Lung (tissue), 12 donors: ENCODE results near the gene CD79A. TPM values are rescaled to one million over a fixed set of nuclear protein-coding genes. Genes with fewer than 3 reads are reported as not detected.

Experiments used
- ATAC-seq: fragments of 200-7000 bp; cut with Tn5 transposase; one replicate; pipeline ENCODE4 v1.9.1; 2020; ENCODE audit warnings: moderate number of reproducible peaks; ENCODE audit not compliant: insufficient read depth, low FRiP score
- DNase-seq, 3 donors: peaks; one replicate each; pipeline ENCODE4 v3.0.0-alpha.2; 2013 to 2017
- H3K27ac ChIP-seq, 2 donors: one replicate each; pipeline ENCODE4 v1.5.1; 2013; ENCODE audit warnings: mild to moderate bottlenecking in 2 of 2, moderate library complexity in 2 of 2, control low read depth in 1 of 2, inconsistent platforms in 1 of 2, low read depth in 1 of 2, low read length in 1 of 2
- H3K27me3 ChIP-seq, 3 donors: one replicate each; pipeline ENCODE4 v1.5.1; 2013; ENCODE audit warnings: low read length in 2 of 3; ENCODE audit not compliant: control insufficient read depth in 3 of 3, insufficient read depth in 3 of 3
- H3K36me3 ChIP-seq, 4 donors: one replicate each; pipeline ENCODE4 v1.5.1; 2013; ENCODE audit warnings: low read length in 4 of 4, mild to moderate bottlenecking in 1 of 4, moderate library complexity in 1 of 4; ENCODE audit not compliant: control insufficient read depth in 4 of 4, insufficient read depth in 4 of 4
- H3K4me1 ChIP-seq, 5 donors: one replicate each; pipeline ENCODE4 v1.5.1; 2013; ENCODE audit warnings: low read length in 5 of 5, mild to moderate bottlenecking in 2 of 5, moderate library complexity in 1 of 5; ENCODE audit not compliant: control insufficient read depth in 5 of 5, insufficient read depth in 5 of 5
- H3K4me3 ChIP-seq: one replicate; pipeline ENCODE4 v1.5.1; 2013; ENCODE audit warnings: mild to moderate bottlenecking, control low read depth, moderate library complexity
- H3K9ac ChIP-seq, 2 donors: one replicate each; pipeline ENCODE4 v1.5.1; 2013; ENCODE audit warnings: low read length in 2 of 2, control low read depth in 1 of 2; ENCODE audit not compliant: insufficient read depth in 1 of 2
- H3K9me3 ChIP-seq, 4 donors: one replicate each; pipeline ENCODE4 v1.5.1; 2013; ENCODE audit warnings: low read length in 3 of 4, mild to moderate bottlenecking in 1 of 4, moderate library complexity in 1 of 4; ENCODE audit not compliant: control insufficient read depth in 4 of 4, insufficient read depth in 3 of 4
- CTCF ChIP-seq: IDR thresholded peaks from 2 replicates; pipeline ENCODE4 v1.5.1; 2012; ENCODE audit warnings: mild to moderate bottlenecking; ENCODE audit errors: control extremely low read depth, extremely low read depth
- WGBS, 2 donors: extraction: QIAGEN DNeasy Blood & Tissue Kit; methylation state at CpG; one replicate each; pipeline ENCODE4 v1.1.7; 2013; 5-methylcytosine and 5-hydroxymethylcytosine counted together
- polyA plus RNA-seq, 2 donors: library from polyadenylated mRNA; stranded (reverse); fragments of 200-250 nt; gene quantifications; one replicate each; pipeline ENCODE4 v1.2.1, GENCODE V29; 2013
- total RNA-seq, 2 donors: library from RNA; depleted of rRNA in 1 of 2; stranded (reverse); fragments of >200 nt in 1 of 2; gene quantifications; one replicate each; pipeline ENCODE4 v1.2.1, GENCODE V29; 2014 to 2021
- donor health status: control.
- donor health status: control.
- donor health status: Bipolar disorder and iron deficiency.
- donor health status: healthy.
- donor health status: DM: yes; HTN: yes; CAD: no.

Gene CD79A
- total and polyA plus RNA-seq, 4 donors: 1.4 to 14.8 (median 5.9) TPM

GRCh38 chr19:41861116-41861768, 15.8 kb upstream of the CD79A start:
- peak overlapping the region; percentile 91 for H3K4me3 ChIP-seq
- 30 to 37% methylated on average over 9 of the region's 9 CpGs for WGBS, 2 donors
- no peak for TF ChIP-seq CTCF
- ATAC-seq (no peak), DNase-seq (no peak)
- peak overlapping the region; percentile 10 to 86 for H3K27ac ChIP-seq
- peaks cover 8 to 20% (median 12%) of the 10 kb centered on the region in 5 donors for H3K4me1 ChIP-seq
- H3K9me3 ChIP-seq: no peaks in the 10 kb centered on the region
- H3K9ac ChIP-seq: peak overlapping the region; percentile 90 to 93
- no peaks in the 10 kb centered on the region for H3K27me3 ChIP-seq
- H3K36me3 ChIP-seq: peaks cover 18 to 38% (median 31%) of the 10 kb centered on the region in 4 donors

GRCh38 chr19:41861846-41862245, 15.2 kb upstream of the CD79A start:
- Histone ChIP-seq H3K27me3 (no peaks in the 10 kb centered on the region), H3K4me3 (no peak overlapping the region), H3K9ac (peak overlapping the region in 1 of 2 donors; percentile 93), H3K4me1 (peaks cover 8 to 20% (median 12%) of the 10 kb centered on the region in 5 donors), H3K9me3 (no peaks in the 10 kb centered on the region), H3K27ac (no peak overlapping the region), H3K36me3 (peaks cover 18 to 38% (median 31%) of the 10 kb centered on the region in 4 donors)
- DNase-seq: no peak
- ATAC-seq: no peak
- no peak for TF ChIP-seq CTCF
- 70 to 87% methylated on average over 9 of the region's 9 CpGs for WGBS, 2 donors

- H3K9ac ChIP-seq: no peak overlapping the region
- no peak overlapping the region for H3K4me3 ChIP-seq
- H3K4me1 ChIP-seq: peaks cover 8 to 20% (median 12%) of the 10 kb centered on the region in 5 donors
- H3K27me3 ChIP-seq: no peaks in the 10 kb centered on the region
- H3K36me3 ChIP-seq: peaks cover 18 to 38% (median 31%) of the 10 kb centered on the region in 4 donors
- TF ChIP-seq CTCF: no peak
- no peak overlapping the region for H3K27ac ChIP-seq
- no peak for ATAC-seq
- no peak for DNase-seq
- WGBS, 2 donors: 69 to 77% methylated on average over 2 of the region's 2 CpGs
- no peaks in the 10 kb centered on the region for H3K9me3 ChIP-seq
Measured at GRCh38 chr19:41862445-41862986, 14.6 kb upstream of the CD79A start.
